ENCODE data around the gene SUSD1.

Gene SUSD1

GRCh38 chr9:112184221-112184620 is 9.1 kb upstream of the SUSD1 start:
- Histone ChIP-seq H2AFZ (ENCODE audit: low read depth, low read length) (no peak overlapping the region), H3K4me3 (ENCODE audit: low read depth in 1 of 2, low read length in 2 of 2) (no peak overlapping the region), H3K79me2 (ENCODE audit: insufficient read depth, low read length) (no peaks in the 10 kb centered on the region), H3K9me3 (ENCODE audit: insufficient read depth, low read length, severe bottlenecking) (no peaks in the 10 kb centered on the region), H3K27ac (ENCODE audit: low read length) (no peak overlapping the region), H3K4me1 (ENCODE audit: insufficient read depth, low read length) (peaks cover 23% of the 10 kb centered on the region), H3K36me3 (ENCODE audit: insufficient read depth, low read length) (no peaks in the 10 kb centered on the region), H4K20me1 (ENCODE audit: insufficient read depth, low read length) (no peaks in the 10 kb centered on the region), H3K27me3 (ENCODE audit: insufficient read depth, low read length, poor library complexity) (no peaks in the 10 kb centered on the region), H3K9ac (ENCODE audit: low read depth, low read length) (no peak overlapping the region), H3K4me2 (ENCODE audit: insufficient read depth, low read length) (no peak overlapping the region)
- DNase-seq (no peak), ATAC-seq (ENCODE audit: insufficient read depth, low read depth) (no peak)
- TF ChIP-seq CTCF (IDR thresholded peaks at IDR 0.05; ENCODE audit: borderline replicate concordance, extremely low read depth, low read length, poor library complexity, severe bottlenecking) (no peak), EZH2 (IDR thresholded peaks at IDR 0.05; ENCODE audit: borderline replicate concordance, low read depth, low read length, severe bottlenecking) (no peak)

- H3K36me3 ChIP-seq (ENCODE audit: insufficient read depth, low read length), result no peaks in the 10 kb centered on the region
- H4K20me1 ChIP-seq (ENCODE audit: insufficient read depth, low read length), result no peaks in the 10 kb centered on the region
- peaks cover 35% of the 10 kb centered on the region for H3K4me1 ChIP-seq (ENCODE audit: insufficient read depth, low read length)
- peak; percentile 80 for ATAC-seq (ENCODE audit: insufficient read depth, low read depth)
- peak; percentile 80 for DNase-seq
- TF ChIP-seq EZH2 (IDR thresholded peaks at IDR 0.05; ENCODE audit: borderline replicate concordance, low read depth, low read length, severe bottlenecking), result no peak
- no peak for TF ChIP-seq CTCF (IDR thresholded peaks at IDR 0.05; ENCODE audit: borderline replicate concordance, extremely low read depth, low read length, poor library complexity, severe bottlenecking)
- H3K27ac ChIP-seq (ENCODE audit: low read length), result peak overlapping the region; percentile 71
- no peak overlapping the region for H2AFZ ChIP-seq (ENCODE audit: low read depth, low read length)
- no peaks in the 10 kb centered on the region for H3K27me3 ChIP-seq (ENCODE audit: insufficient read depth, low read length, poor library complexity)
- H3K9me3 ChIP-seq (ENCODE audit: insufficient read depth, low read length, severe bottlenecking), result no peaks in the 10 kb centered on the region
- no peaks in the 10 kb centered on the region for H3K79me2 ChIP-seq (ENCODE audit: insufficient read depth, low read length)
- H3K4me3 ChIP-seq (ENCODE audit: low read depth in 1 of 2, low read length in 2 of 2), result peak overlapping the region in 1 of 2 experiments; percentile 28; a peak in 2 of 4 replicates
- H3K4me2 ChIP-seq (ENCODE audit: insufficient read depth, low read length), result peak overlapping the region; percentile 56
- peak overlapping the region; percentile 34 for H3K9ac ChIP-seq (ENCODE audit: low read depth, low read length)
These were observed 5.3 kb upstream of the SUSD1 start for GRCh38 chr9:112180387-112180881.

- no peaks in the 10 kb centered on the region for H3K79me2 ChIP-seq (ENCODE audit: insufficient read depth, low read length)
- no peaks in the 10 kb centered on the region for H3K27me3 ChIP-seq (ENCODE audit: insufficient read depth, low read length, poor library complexity)
- H3K4me1 ChIP-seq (ENCODE audit: insufficient read depth, low read length), result peaks cover 39% of the 10 kb centered on the region
- H3K36me3 ChIP-seq (ENCODE audit: insufficient read depth, low read length), result no peaks in the 10 kb centered on the region
- H4K20me1 ChIP-seq (ENCODE audit: insufficient read depth, low read length), result no peaks in the 10 kb centered on the region
- DNase-seq (no peak), ATAC-seq (ENCODE audit: insufficient read depth, low read depth) (no peak)
- H3K4me3 ChIP-seq (ENCODE audit: low read depth in 1 of 2, low read length in 2 of 2), result no peak overlapping the region
- peak overlapping the region; percentile 34 for H3K9ac ChIP-seq (ENCODE audit: low read depth, low read length)
- TF ChIP-seq EZH2 (IDR thresholded peaks at IDR 0.05; ENCODE audit: borderline replicate concordance, low read depth, low read length, severe bottlenecking), result no peak
- no peak for TF ChIP-seq CTCF (IDR thresholded peaks at IDR 0.05; ENCODE audit: borderline replicate concordance, extremely low read depth, low read length, poor library complexity, severe bottlenecking)
- H3K4me2 ChIP-seq (ENCODE audit: insufficient read depth, low read length), result peak overlapping the region; percentile 56
- peak overlapping the region; percentile 45; the same call in 1 of the 2 replicates for H2AFZ ChIP-seq (ENCODE audit: low read depth, low read length)
- H3K9me3 ChIP-seq (ENCODE audit: insufficient read depth, low read length, severe bottlenecking), result no peaks in the 10 kb centered on the region
- H3K27ac ChIP-seq (ENCODE audit: low read length), result peak overlapping the region; percentile 71
These were observed 4.7 kb upstream of the SUSD1 start for GRCh38 chr9:112179816-112180215.

Data from DND-41 (cell line).